HG03025 (cell line): ENCODE results near the gene ONECUT2.
"Not testable (repeated sequence)": the region's sequence is repeated elsewhere in the genome, so short reads cannot be mapped to it uniquely, and the experiment has no call there.

Source experiments
- ATAC-seq: cut with Tn5 transposase; IDR thresholded peaks from one replicate; pipeline ENCODE4 v1.9.1; 2021; ENCODE audit warnings: mild to moderate bottlenecking, moderate library complexity; ENCODE audit not compliant: unreplicated experiment, low FRiP score

ONECUT2 gene

GRCh38 chr18:57519668-57520424 lies 84.7 kb downstream of the ONECUT2 start:
- no peak for ATAC-seq

GRCh38 chr18:57522348-57522747 lies 87.2 kb downstream of the ONECUT2 start:
- not testable (repeated sequence) for ATAC-seq

- no peak for ATAC-seq
These were observed 88.2 kb downstream of the ONECUT2 start for GRCh38 chr18:57523171-57523956.

- ATAC-seq = no peak
These were observed 92.5 kb downstream of the ONECUT2 start for GRCh38 chr18:57527556-57528229.

- ATAC-seq = no peak
These were observed 94.0 kb downstream of the ONECUT2 start for GRCh38 chr18:57529151-57529550.

- no peak for ATAC-seq
These were observed 98.1 kb downstream of the ONECUT2 start for GRCh38 chr18:57533006-57533867.

- ATAC-seq = no peak
These were observed 98.8 kb downstream of the ONECUT2 start for GRCh38 chr18:57533868-57534510.

- no peak for ATAC-seq
These were observed 99.3 kb downstream of the ONECUT2 start for GRCh38 chr18:57534511-57534909.

GRCh38 chr18:57538614-57539013 lies 103.4 kb downstream of the ONECUT2 start:
- ATAC-seq = no peak

GRCh38 chr18:57539702-57540101 lies 104.5 kb downstream of the ONECUT2 start:
- no peak for ATAC-seq
